ENCODE results near the gene METTL25.

Gene METTL25

DNA sequence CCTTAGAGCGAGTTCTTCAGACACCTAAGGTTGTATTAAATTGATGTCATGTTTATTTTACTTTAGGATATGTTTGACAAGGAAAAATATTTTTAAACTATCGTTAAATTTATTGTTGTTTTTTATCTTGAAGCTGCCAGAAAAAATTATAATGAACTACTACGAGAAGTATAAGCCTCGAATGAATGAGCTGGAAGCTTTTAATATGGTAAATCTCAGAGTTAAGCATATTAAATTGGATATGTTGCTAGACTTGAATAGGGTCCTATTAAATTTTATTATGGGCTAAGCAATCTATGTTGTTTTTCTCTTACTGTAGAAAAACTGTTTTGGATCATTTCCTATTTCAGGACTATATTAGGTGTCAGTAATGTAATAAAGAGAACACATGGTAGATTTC lies 118.2 kb downstream of the METTL25 start:
- TF ChIP-seq FOXM1 (IDR thresholded peaks at IDR 0.05; ENCODE audit: borderline replicate concordance) (no peak), TARDBP (IDR thresholded peaks at IDR 0.05) (no peak), FOXA1 (IDR thresholded peaks at IDR 0.05) (no peak), ZNF384 (IDR thresholded peaks at IDR 0.05) (no peak), LEF1 (IDR thresholded peaks at IDR 0.05; ENCODE audit: borderline replicate concordance) (no peak), L3MBTL2 (conservative IDR thresholded peaks at IDR 0.05) (no peak), ARNT (IDR thresholded peaks at IDR 0.05) (no peak), FOXK2 (IDR thresholded peaks at IDR 0.05) (no peak), NFRKB (IDR thresholded peaks at IDR 0.05) (no peak), CTBP1 (IDR thresholded peaks at IDR 0.05; ENCODE audit: borderline replicate concordance) (no peak), SUZ12 (IDR thresholded peaks at IDR 0.05) (no peak), BHLHE40 (IDR thresholded peaks at IDR 0.05; ENCODE audit: borderline replicate concordance) (no peak), SP1 (IDR thresholded peaks at IDR 0.05) (no peak), ELF4 (IDR thresholded peaks at IDR 0.05) (no peak), HDGF (IDR thresholded peaks at IDR 0.05; ENCODE audit: borderline replicate concordance) (no peak)
- TF ChIP-seq, protein P1, sequence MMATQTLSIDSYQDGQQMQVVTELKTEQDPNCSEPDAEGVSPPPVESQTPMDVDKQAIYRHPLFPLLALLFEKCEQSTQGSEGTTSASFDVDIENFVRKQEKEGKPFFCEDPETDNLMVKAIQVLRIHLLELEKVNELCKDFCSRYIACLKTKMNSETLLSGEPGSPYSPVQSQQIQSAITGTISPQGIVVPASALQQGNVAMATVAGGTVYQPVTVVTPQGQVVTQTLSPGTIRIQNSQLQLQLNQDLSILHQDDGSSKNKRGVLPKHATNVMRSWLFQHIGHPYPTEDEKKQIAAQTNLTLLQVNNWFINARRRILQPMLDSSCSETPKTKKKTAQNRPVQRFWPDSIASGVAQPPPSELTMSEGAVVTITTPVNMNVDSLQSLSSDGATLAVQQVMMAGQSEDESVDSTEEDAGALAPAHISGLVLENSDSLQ (IDR thresholded peaks at IDR 0.05): no peak
- POLR2A ChIA-PET: no interaction called here
- CTCF ChIA-PET: no interaction called here
- DNase-seq (ENCODE audit: extremely low spot score): no peak

DNA sequence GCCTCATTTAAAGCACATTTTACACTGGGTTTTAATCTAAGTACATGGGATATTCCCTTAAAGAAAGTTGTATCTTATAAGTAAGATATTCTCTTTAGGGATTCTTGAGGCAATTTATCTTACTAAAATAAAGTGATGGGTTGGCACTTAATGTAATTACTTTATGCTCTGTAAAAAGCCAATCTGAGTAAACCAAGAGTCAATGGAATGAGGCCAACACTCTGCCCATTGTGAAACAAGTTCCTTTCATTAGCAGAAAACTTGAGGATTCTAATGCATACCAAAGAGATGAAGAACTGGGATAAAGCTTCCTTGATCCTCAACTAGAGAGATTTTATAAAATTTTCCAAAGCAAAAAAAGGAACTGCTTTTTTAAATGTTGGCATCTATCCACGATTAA lies 121.2 kb downstream of the METTL25 start:
- DNase-seq (ENCODE audit: extremely low spot score): no peak
- POLR2A ChIA-PET: no interaction called here
- no peak for TF ChIP-seq TARDBP (IDR thresholded peaks at IDR 0.05)
- TF ChIP-seq, protein P1 (IDR thresholded peaks at IDR 0.05): no peak
- no peak for TF ChIP-seq L3MBTL2 (conservative IDR thresholded peaks at IDR 0.05)
- TF ChIP-seq HDGF (IDR thresholded peaks at IDR 0.05; ENCODE audit: borderline replicate concordance): no peak
- TF ChIP-seq ARNT (IDR thresholded peaks at IDR 0.05): no peak
- TF ChIP-seq ELF4 (IDR thresholded peaks at IDR 0.05): no peak
- TF ChIP-seq BHLHE40 (IDR thresholded peaks at IDR 0.05; ENCODE audit: borderline replicate concordance): no peak
- TF ChIP-seq SUZ12 (IDR thresholded peaks at IDR 0.05): no peak
- TF ChIP-seq FOXM1 (IDR thresholded peaks at IDR 0.05; ENCODE audit: borderline replicate concordance): no peak
- TF ChIP-seq NFRKB (IDR thresholded peaks at IDR 0.05): no peak
- TF ChIP-seq ZNF384 (IDR thresholded peaks at IDR 0.05): no peak
- no peak for TF ChIP-seq LEF1 (IDR thresholded peaks at IDR 0.05; ENCODE audit: borderline replicate concordance)
- no peak for TF ChIP-seq FOXK2 (IDR thresholded peaks at IDR 0.05)
- TF ChIP-seq SP1 (IDR thresholded peaks at IDR 0.05): no peak
- TF ChIP-seq FOXA1 (IDR thresholded peaks at IDR 0.05): no peak
- no peak for TF ChIP-seq CTBP1 (IDR thresholded peaks at IDR 0.05; ENCODE audit: borderline replicate concordance)
- CTCF ChIA-PET: no interaction called here

DNA sequence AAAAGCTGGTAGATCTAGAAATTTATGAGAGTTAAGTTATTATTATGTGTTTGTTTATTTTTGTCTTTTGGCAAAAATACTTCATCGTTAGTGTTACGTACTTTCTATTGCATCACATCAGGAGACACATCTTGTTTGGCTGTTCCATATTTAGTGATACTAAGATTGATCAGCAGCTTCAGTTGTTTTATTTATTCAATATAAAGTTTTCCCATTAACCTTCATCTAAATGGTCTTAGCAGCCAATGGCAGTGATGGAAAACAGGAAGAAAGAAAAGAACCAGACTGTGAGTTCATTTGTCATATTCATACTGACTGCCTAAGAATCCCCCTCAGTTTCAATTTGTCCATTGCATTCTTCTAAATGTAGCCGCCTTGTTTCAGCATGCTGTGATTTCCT lies 122.3 kb downstream of the METTL25 start:
- no peak for TF ChIP-seq ZNF384 (IDR thresholded peaks at IDR 0.05)
- no peak for TF ChIP-seq FOXK2 (IDR thresholded peaks at IDR 0.05)
- CTCF ChIA-PET: no interaction called here
- no peak for DNase-seq (ENCODE audit: extremely low spot score)
- POLR2A ChIA-PET: interaction anchor here (0.6 kb wide), 1 partner anchor 11 kb away, joined by 3 read pairs; no protein-coding TSS in a partner anchor

DNA sequence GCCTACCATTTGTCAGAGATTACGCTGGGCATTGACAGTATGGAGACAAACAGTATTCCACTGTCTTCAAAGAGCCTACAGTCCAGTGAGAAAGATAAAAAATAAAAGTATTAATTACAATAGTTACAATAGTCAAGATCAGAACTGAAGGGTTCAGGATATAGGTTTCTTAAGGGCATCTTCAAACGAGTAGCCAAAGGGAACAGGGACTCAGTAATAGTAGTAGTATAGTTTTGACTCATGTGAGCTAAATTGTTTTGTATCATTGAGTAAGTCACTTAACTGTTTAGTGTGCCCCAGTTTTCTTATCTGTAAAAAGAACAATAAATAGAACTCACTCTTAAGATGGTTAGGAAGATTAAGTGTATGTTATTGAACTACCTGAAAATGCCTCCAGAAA lies 123.6 kb downstream of the METTL25 start:
- TF ChIP-seq SUZ12 (IDR thresholded peaks at IDR 0.05) (no peak), FOXK2 (IDR thresholded peaks at IDR 0.05) (no peak), ARNT (IDR thresholded peaks at IDR 0.05) (no peak), HDGF (IDR thresholded peaks at IDR 0.05; ENCODE audit: borderline replicate concordance) (no peak), CTBP1 (IDR thresholded peaks at IDR 0.05; ENCODE audit: borderline replicate concordance) (no peak), FOXA1 (IDR thresholded peaks at IDR 0.05) (no peak)
- POLR2A ChIA-PET: no interaction called here
- no peak for DNase-seq (ENCODE audit: extremely low spot score)
- CTCF ChIA-PET: no interaction called here

DNA sequence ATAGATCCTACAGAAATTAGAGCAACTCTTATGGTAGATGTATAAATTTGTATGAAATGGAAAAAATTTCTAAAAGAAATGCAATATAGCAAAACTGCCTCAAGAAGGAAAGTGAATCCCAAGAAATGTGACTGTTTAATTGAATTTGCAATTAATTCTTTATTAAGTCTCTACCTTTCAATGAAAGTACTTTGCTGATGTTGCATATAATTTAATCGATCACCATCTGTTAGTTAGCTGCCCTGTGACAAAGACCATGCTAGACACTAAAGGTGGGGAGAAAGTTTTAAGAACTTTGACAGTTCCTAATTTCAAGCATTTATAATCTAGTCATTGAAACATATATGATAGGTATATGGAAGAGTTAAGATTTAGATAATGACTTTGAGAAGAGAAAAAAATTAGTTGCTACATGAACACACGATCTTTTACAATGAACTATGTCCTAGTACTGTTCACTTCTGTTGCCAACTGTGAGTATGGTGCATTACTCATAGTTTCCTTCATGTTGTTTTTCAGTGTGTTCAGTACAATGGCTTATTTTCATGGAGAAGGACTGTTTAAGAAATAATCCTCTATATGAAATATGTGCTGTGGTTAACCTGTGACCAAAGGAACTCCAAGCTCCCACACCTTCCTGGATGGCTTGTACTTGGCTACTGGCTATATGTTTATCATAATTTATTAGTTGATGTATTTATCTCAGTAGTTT lies 128.4 kb downstream of the METTL25 start:
- TF ChIP-seq ZNF384 (IDR thresholded peaks at IDR 0.05): no peak
- no peak for TF ChIP-seq ELF4 (IDR thresholded peaks at IDR 0.05)
- TF ChIP-seq FOXK2 (IDR thresholded peaks at IDR 0.05): no peak
- TF ChIP-seq SP1 (IDR thresholded peaks at IDR 0.05): no peak
- TF ChIP-seq FOXA1 (IDR thresholded peaks at IDR 0.05): no peak
- TF ChIP-seq, protein P1 (IDR thresholded peaks at IDR 0.05): no peak
- TF ChIP-seq HDGF (IDR thresholded peaks at IDR 0.05; ENCODE audit: borderline replicate concordance): no peak
- no peak for TF ChIP-seq CTBP1 (IDR thresholded peaks at IDR 0.05; ENCODE audit: borderline replicate concordance)
- TF ChIP-seq LEF1 (IDR thresholded peaks at IDR 0.05; ENCODE audit: borderline replicate concordance): no peak
- TF ChIP-seq ARNT (IDR thresholded peaks at IDR 0.05): no peak
- TF ChIP-seq L3MBTL2 (conservative IDR thresholded peaks at IDR 0.05): no peak
- TF ChIP-seq BHLHE40 (IDR thresholded peaks at IDR 0.05; ENCODE audit: borderline replicate concordance): no peak
- TF ChIP-seq NFRKB (IDR thresholded peaks at IDR 0.05): no peak
- TF ChIP-seq SUZ12 (IDR thresholded peaks at IDR 0.05): no peak
- TF ChIP-seq FOXM1 (IDR thresholded peaks at IDR 0.05; ENCODE audit: borderline replicate concordance): no peak
- TF ChIP-seq TARDBP (IDR thresholded peaks at IDR 0.05): no peak
- no peak for DNase-seq (ENCODE audit: extremely low spot score)
- CTCF ChIA-PET: no interaction called here
- POLR2A ChIA-PET: no interaction called here

DNA sequence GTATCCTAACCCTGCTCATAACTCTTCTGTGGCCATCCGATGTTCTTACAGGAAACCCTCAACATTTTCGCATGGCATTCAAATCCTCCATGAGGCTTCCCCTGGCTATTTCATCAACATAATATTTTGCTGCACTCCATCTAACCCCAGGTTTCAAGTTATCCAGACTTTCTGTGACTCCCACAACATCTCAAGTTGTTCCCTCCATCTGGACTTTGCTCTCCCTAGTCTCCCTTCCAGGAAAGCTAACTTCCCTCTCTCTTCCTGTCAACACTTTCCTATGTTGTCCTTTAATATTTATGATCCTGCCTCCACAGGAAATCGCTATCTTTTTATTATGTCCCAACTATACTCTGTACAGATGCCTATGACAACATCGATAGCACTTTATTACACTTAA lies 146.1 kb downstream of the METTL25 start:
- ChIA-PET POLR2A (no interaction called here), CTCF (no interaction called here)
- no peak for TF ChIP-seq SP1 (IDR thresholded peaks at IDR 0.05)
- no peak for DNase-seq (ENCODE audit: extremely low spot score)

All from HEK293T (cell line).